ENCODE results near the gene SLC16A1. TPM values are rescaled to one million over a fixed set of nuclear protein-coding genes. Genes with fewer than 3 reads are reported as not detected.

The SLC16A1 gene
- total RNA-seq, 1 experiment from 2014 or later, result 101 TPM

GRCh38 chr1:112990271-112990670 is 34.3 kb upstream of the SLC16A1 start:
- BruUV-seq (replicated peaks), result no TSS peak
- ChIA-PET POLR2A (ENCODE audit: low non-redundant PET) (no interaction called here), CTCF (no interaction called here)
- no peak for DNase-seq (ENCODE audit: low spot score)
- H3K4me1 ChIP-seq (ENCODE audit: insufficient read depth, low read length, poor library complexity, severe bottlenecking), result no peaks in the 10 kb centered on the region
- intact Hi-C loops (cut with micrococcal nuclease; ENCODE audit: unreplicated experiment), result no loop called here
- H3K9me3 ChIP-seq (ENCODE audit: low read depth, low read length, poor library complexity, severe bottlenecking), result no peaks in the 10 kb centered on the region
- no peaks in the 10 kb centered on the region for H3K36me3 ChIP-seq (ENCODE audit: insufficient read depth, low read length, poor library complexity, severe bottlenecking)
- no peaks in the 10 kb centered on the region for H3K27me3 ChIP-seq (replicated peaks; ENCODE audit: insufficient read depth, low read depth, low read length, poor library complexity)
- H3K4me3 ChIP-seq (ENCODE audit: low read depth, low read length, poor library complexity, severe bottlenecking), result no peak overlapping the region
- TF ChIP-seq EZH2 (IDR thresholded peaks at IDR 0.05; ENCODE audit: borderline replicate concordance, low read depth, low read length, poor library complexity, severe bottlenecking) (no peak), CTCF (conservative IDR thresholded peaks at IDR 0.05; ENCODE audit: low read depth, low read length) (no peak)
- H3K27ac ChIP-seq (ENCODE audit: low read depth, low read length, poor library complexity, severe bottlenecking), result no peak overlapping the region

GRCh38 chr1:112988367-112988766 is 32.4 kb upstream of the SLC16A1 start:
- CTCF ChIA-PET, result no interaction called here

GRCh38 chr1:112985123-112985522 is 29.1 kb upstream of the SLC16A1 start:
- no peaks in the 10 kb centered on the region for H3K4me1 ChIP-seq (ENCODE audit: insufficient read depth, low read length, poor library complexity, severe bottlenecking)
- TF ChIP-seq CTCF (conservative IDR thresholded peaks at IDR 0.05; ENCODE audit: low read depth, low read length) (no peak), EZH2 (IDR thresholded peaks at IDR 0.05; ENCODE audit: borderline replicate concordance, low read depth, low read length, poor library complexity, severe bottlenecking) (no peak)
- H3K4me3 ChIP-seq (ENCODE audit: low read depth, low read length, poor library complexity, severe bottlenecking), result no peak overlapping the region
- no TSS peak for BruUV-seq (replicated peaks)
- POLR2A ChIA-PET (ENCODE audit: low non-redundant PET), result no interaction called here
- H3K36me3 ChIP-seq (ENCODE audit: insufficient read depth, low read length, poor library complexity, severe bottlenecking), result no peaks in the 10 kb centered on the region
- no peak for DNase-seq (ENCODE audit: low spot score)
- no peaks in the 10 kb centered on the region for H3K9me3 ChIP-seq (ENCODE audit: low read depth, low read length, poor library complexity, severe bottlenecking)
- intact Hi-C loops (cut with micrococcal nuclease; ENCODE audit: unreplicated experiment), result no loop called here
- H3K27ac ChIP-seq (ENCODE audit: low read depth, low read length, poor library complexity, severe bottlenecking), result no peak overlapping the region
- CTCF ChIA-PET, result no interaction called here
- H3K27me3 ChIP-seq (replicated peaks; ENCODE audit: insufficient read depth, low read depth, low read length, poor library complexity), result no peaks in the 10 kb centered on the region

More at GRCh38 chr1:112988367-112988766, 32.4 kb upstream of the SLC16A1 start:
- Histone ChIP-seq H3K9me3 (ENCODE audit: low read depth, low read length, poor library complexity, severe bottlenecking) (no peaks in the 10 kb centered on the region), H3K36me3 (ENCODE audit: insufficient read depth, low read length, poor library complexity, severe bottlenecking) (no peaks in the 10 kb centered on the region), H3K4me3 (ENCODE audit: low read depth, low read length, poor library complexity, severe bottlenecking) (no peak overlapping the region), H3K4me1 (ENCODE audit: insufficient read depth, low read length, poor library complexity, severe bottlenecking) (no peaks in the 10 kb centered on the region), H3K27me3 (replicated peaks; ENCODE audit: insufficient read depth, low read depth, low read length, poor library complexity) (no peaks in the 10 kb centered on the region), H3K27ac (ENCODE audit: low read depth, low read length, poor library complexity, severe bottlenecking) (no peak overlapping the region)
- POLR2A ChIA-PET (ENCODE audit: low non-redundant PET), result no interaction called here
- intact Hi-C loops (cut with micrococcal nuclease; ENCODE audit: unreplicated experiment), result no loop called here
- DNase-seq (ENCODE audit: low spot score), result no peak
- BruUV-seq (replicated peaks), result no TSS peak
- TF ChIP-seq EZH2 (IDR thresholded peaks at IDR 0.05; ENCODE audit: borderline replicate concordance, low read depth, low read length, poor library complexity, severe bottlenecking), result no peak
- TF ChIP-seq CTCF (conservative IDR thresholded peaks at IDR 0.05; ENCODE audit: low read depth, low read length), result no peak
